ENCODE results near the gene CTDSP2. TPM values are rescaled to one million over a fixed set of nuclear protein-coding genes. Genes with fewer than 3 reads are reported as not detected.

Gene CTDSP2
- total RNA-seq, 2 donors from 2014 or later, result 131 to 200 TPM

DNA sequence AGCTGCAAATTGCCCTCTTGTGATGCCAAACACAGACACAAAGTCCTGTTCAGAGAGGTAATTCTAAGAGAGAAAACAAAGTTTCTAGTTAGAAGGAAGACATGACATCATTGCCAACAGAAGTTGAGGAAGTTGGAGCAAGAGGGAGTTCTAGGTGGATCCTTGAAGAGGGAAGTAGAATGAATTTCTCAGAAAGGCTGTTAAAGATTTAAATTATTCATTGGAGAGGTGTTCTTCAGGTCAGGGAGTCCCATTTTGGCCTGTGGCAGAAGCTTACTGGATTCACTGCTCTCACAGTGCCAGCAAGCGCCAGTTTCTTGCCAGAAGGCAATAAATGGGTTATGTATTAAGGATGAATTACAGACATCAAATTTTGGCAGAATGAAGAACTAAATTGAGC is 48.6 kb downstream of the CTDSP2 start:
- Histone ChIP-seq H3K9me3 (no peaks in the 10 kb centered on the region), H3K36me3 (peaks cover 7% of the 10 kb centered on the region), H3K4me3 (no peak overlapping the region), H3K9ac (ENCODE audit: low read depth in 2 of 2, low read length in 2 of 2) (no peak overlapping the region), H3K4me1 (no peaks in the 10 kb centered on the region), H3K27me3 (no peaks in the 10 kb centered on the region), H3K27ac (no peak overlapping the region)
- TF ChIP-seq, protein P1, sequence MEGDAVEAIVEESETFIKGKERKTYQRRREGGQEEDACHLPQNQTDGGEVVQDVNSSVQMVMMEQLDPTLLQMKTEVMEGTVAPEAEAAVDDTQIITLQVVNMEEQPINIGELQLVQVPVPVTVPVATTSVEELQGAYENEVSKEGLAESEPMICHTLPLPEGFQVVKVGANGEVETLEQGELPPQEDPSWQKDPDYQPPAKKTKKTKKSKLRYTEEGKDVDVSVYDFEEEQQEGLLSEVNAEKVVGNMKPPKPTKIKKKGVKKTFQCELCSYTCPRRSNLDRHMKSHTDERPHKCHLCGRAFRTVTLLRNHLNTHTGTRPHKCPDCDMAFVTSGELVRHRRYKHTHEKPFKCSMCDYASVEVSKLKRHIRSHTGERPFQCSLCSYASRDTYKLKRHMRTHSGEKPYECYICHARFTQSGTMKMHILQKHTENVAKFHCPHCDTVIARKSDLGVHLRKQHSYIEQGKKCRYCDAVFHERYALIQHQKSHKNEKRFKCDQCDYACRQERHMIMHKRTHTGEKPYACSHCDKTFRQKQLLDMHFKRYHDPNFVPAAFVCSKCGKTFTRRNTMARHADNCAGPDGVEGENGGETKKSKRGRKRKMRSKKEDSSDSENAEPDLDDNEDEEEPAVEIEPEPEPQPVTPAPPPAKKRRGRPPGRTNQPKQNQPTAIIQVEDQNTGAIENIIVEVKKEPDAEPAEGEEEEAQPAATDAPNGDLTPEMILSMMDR (IDR thresholded peaks at IDR 0.05), result no peak
- no peak for DNase-seq
- intact Hi-C loops (cut with DNase I), result no loop called here

DNA sequence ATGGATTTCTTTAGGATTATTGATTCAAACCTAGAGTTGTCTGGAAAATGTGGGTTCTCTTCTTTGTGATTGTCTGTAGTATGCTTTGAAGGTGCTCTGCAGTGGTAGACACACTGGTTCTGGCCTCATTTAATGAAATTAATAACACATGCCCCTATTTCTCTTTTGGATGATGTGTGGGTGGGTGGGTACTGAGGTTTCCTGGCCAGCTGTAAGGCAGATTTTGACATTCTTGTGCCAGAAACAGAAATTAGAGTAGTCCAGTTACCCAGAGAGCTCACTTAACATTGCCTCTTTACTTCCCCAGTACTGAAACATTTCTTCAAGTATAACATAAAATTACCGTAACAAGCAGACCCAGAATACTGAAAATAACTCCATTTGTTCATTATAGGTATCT is 49.5 kb downstream of the CTDSP2 start:
- intact Hi-C loops (cut with DNase I), result no loop called here
- Histone ChIP-seq H3K9ac (ENCODE audit: low read depth in 2 of 2, low read length in 2 of 2) (no peak overlapping the region), H3K27me3 (no peaks in the 10 kb centered on the region), H3K27ac (no peak overlapping the region), H3K4me3 (no peak overlapping the region), H3K4me1 (no peaks in the 10 kb centered on the region), H3K36me3 (peaks cover 1% of the 10 kb centered on the region), H3K9me3 (no peaks in the 10 kb centered on the region)
- TF ChIP-seq, protein P1 (IDR thresholded peaks at IDR 0.05), result no peak
- no peak for DNase-seq

DNA sequence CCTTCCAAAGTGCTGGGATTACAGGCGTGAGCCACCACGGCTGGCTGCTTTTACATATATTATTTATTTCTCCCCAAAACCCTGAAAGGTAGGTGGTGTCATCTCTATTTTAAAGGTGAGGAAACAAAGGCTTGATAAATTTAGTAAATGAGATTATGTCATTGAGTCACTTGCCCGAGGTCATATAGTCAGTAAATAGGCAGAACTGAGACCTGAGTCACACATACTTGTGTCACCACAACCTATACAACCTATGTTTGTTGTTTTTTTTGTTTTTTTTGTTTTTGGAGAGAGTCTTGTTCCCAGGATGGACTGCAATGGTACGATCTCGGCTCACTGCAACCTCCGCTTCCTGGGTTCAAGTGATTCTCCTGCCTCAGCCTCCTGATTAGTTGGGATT is 51.2 kb downstream of the CTDSP2 start:
- Histone ChIP-seq H3K4me3 (no peak overlapping the region), H3K9me3 (no peaks in the 10 kb centered on the region), H3K36me3 (no peaks in the 10 kb centered on the region), H3K27me3 (no peaks in the 10 kb centered on the region), H3K9ac (ENCODE audit: low read depth in 2 of 2, low read length in 2 of 2) (no peak overlapping the region), H3K4me1 (no peaks in the 10 kb centered on the region), H3K27ac (no peak overlapping the region)
- DNase-seq, result no peak
- intact Hi-C loops (cut with DNase I), result no loop called here
- TF ChIP-seq, protein P1 (IDR thresholded peaks at IDR 0.05), result no peak

DNA sequence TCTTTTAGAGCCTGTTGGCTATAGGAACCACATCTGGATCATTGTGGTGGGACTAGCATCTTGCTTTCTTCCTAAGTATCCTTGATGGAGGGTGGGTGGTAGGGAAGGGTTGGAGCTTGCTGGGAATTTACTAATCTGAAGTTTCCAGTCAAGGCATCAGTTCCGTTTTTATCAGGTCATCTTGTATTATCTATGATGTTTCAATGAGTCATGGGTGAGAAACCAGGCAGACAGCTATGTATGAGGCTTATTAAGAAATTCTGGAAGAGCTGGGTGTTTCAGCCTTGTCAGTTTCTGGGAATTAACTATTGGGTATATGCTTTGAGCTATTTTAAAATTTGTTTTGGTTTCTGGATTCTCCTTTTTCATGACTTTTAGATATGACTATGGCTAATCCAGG is 52.6 kb downstream of the CTDSP2 start:
- no peak for DNase-seq
- H3K36me3 ChIP-seq, result no peaks in the 10 kb centered on the region
- TF ChIP-seq, protein P1 (IDR thresholded peaks at IDR 0.05), result no peak
- H3K27ac ChIP-seq, result no peak overlapping the region
- H3K9me3 ChIP-seq, result no peaks in the 10 kb centered on the region
- intact Hi-C loops (cut with DNase I), result no loop called here
- H3K9ac ChIP-seq (ENCODE audit: low read depth in 2 of 2, low read length in 2 of 2), result no peak overlapping the region
- no peaks in the 10 kb centered on the region for H3K27me3 ChIP-seq
- H3K4me3 ChIP-seq, result no peak overlapping the region
- no peaks in the 10 kb centered on the region for H3K4me1 ChIP-seq

DNA sequence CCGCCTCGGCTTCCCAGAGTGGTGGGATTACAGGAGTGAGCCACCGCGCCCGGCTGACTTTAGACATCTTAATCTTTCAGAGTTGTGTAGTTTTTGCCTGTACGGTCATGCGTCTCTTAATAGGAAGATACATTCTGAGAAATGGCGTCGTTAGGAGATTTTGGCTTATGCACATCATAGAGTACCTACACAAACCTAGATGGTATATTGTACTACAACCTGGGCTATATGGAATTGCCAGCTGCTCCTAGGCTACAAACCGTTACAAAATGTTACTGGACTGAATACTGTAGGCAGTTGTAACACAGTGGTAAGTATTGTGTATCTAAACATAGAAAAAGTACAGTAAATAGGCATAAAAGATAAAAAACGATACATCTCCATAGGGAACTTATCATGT is 62.7 kb downstream of the CTDSP2 start:
- intact Hi-C loops (cut with DNase I), result loop anchor here (5.0 kb wide), 1 partner anchor 48 kb away; no protein-coding TSS in a partner anchor

More for the DNA sequence above, 62.7 kb downstream of the CTDSP2 start:
- H3K4me1 ChIP-seq, result no peaks in the 10 kb centered on the region
- no peak overlapping the region for H3K27ac ChIP-seq
- no peaks in the 10 kb centered on the region for H3K27me3 ChIP-seq
- H3K9me3 ChIP-seq, result no peaks in the 10 kb centered on the region
- no peak overlapping the region for H3K9ac ChIP-seq (ENCODE audit: low read depth in 2 of 2, low read length in 2 of 2)
- H3K36me3 ChIP-seq, result no peaks in the 10 kb centered on the region
- TF ChIP-seq, protein P1 (IDR thresholded peaks at IDR 0.05), result no peak
- DNase-seq, result no peak
- H3K4me3 ChIP-seq, result no peak overlapping the region

Measured in colonic mucosa (tissue), 4 donors.